Glutamatergic neuron (in vitro differentiated cells): ENCODE data around the gene PRDM16. TPM values are rescaled to one million over a fixed set of nuclear protein-coding genes. Genes with fewer than 3 reads are reported as not detected.

Source experiments
- DNase-seq: peaks from one replicate; pipeline ENCODE4 v3.0.0; 2022
- H3K27ac Mint-ChIP-seq: one replicate; pipeline ENCODE4 v1.8.0; 2020; ENCODE audit warnings: mild to moderate bottlenecking, mixed read lengths, inconsistent platforms; ENCODE audit not compliant: unreplicated experiment
- H3K27me3 Mint-ChIP-seq: one replicate; pipeline ENCODE4 v1.8.0; 2020; ENCODE audit warnings: mild to moderate bottlenecking, moderate library complexity, mixed read lengths, inconsistent platforms; ENCODE audit not compliant: unreplicated experiment
- H3K36me3 Mint-ChIP-seq: one replicate; pipeline ENCODE4 v1.8.0; 2020; ENCODE audit warnings: mild to moderate bottlenecking, mixed read lengths, inconsistent platforms; ENCODE audit not compliant: unreplicated experiment
- H3K4me1 Mint-ChIP-seq: one replicate; pipeline ENCODE4 v1.8.0; 2020; ENCODE audit warnings: mild to moderate bottlenecking, low read depth, mixed read lengths, inconsistent platforms; ENCODE audit not compliant: unreplicated experiment
- H3K4me3 Mint-ChIP-seq: one replicate; pipeline ENCODE4 v1.8.0; 2020; ENCODE audit warnings: mild to moderate bottlenecking, mixed read lengths, inconsistent platforms; ENCODE audit not compliant: unreplicated experiment
- H3K9me3 Mint-ChIP-seq: one replicate; pipeline ENCODE4 v1.8.0; 2020; ENCODE audit warnings: mild to moderate bottlenecking, moderate library complexity, mixed read lengths, inconsistent platforms; ENCODE audit not compliant: unreplicated experiment
- total RNA-seq: library from RNA; stranded (reverse); fragmentation: NEBNext Ultra II Directional; extraction: Animal tissue kit (Norgen Biotek cat#: 25700); gene quantifications from one replicate; pipeline ENCODE4 v1.2.1, GENCODE V29; 2021; ENCODE audit not compliant: unreplicated experiment
- TF ChIP-seq, protein P1 (sequence below): fragments of 200-600 bp; sonication (generic); IDR thresholded peaks from one replicate; pipeline ENCODE4 v1.5.0; 2021; ENCODE audit not compliant: partially characterized antibody, unreplicated experiment

Gene PRDM16
- total RNA-seq, 1 donor from 2014 or later = 0.07 TPM

DNA sequence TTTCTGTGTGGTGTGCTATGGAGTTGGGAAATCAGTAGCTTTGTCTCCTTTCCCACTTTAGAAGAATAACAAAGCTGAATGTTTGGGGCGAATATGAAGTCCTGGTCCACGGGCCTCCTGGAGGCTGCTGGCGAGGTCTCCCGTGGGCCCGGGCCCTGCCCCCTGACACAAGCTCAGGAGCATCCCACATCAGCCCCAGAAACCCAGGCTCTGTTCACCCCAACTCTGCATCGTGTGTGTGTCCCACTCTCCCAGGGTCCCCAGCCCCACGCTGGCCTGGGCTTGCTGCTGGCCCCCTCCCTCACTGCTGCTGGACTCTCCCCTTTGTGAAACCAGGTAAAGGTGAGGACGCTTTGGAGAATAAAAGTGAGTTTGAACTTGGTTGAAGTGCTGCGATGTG, 8.1 kb downstream of the PRDM16 start:
- Mint-ChIP-seq H3K27me3 (peaks cover 12% of the 10 kb centered on the region), H3K27ac (no peak overlapping the region), H3K9me3 (no peaks in the 10 kb centered on the region), H3K4me3 (no peak overlapping the region), H3K4me1 (peaks cover 3% of the 10 kb centered on the region), H3K36me3 (no peaks in the 10 kb centered on the region)
- TF ChIP-seq, protein P1, sequence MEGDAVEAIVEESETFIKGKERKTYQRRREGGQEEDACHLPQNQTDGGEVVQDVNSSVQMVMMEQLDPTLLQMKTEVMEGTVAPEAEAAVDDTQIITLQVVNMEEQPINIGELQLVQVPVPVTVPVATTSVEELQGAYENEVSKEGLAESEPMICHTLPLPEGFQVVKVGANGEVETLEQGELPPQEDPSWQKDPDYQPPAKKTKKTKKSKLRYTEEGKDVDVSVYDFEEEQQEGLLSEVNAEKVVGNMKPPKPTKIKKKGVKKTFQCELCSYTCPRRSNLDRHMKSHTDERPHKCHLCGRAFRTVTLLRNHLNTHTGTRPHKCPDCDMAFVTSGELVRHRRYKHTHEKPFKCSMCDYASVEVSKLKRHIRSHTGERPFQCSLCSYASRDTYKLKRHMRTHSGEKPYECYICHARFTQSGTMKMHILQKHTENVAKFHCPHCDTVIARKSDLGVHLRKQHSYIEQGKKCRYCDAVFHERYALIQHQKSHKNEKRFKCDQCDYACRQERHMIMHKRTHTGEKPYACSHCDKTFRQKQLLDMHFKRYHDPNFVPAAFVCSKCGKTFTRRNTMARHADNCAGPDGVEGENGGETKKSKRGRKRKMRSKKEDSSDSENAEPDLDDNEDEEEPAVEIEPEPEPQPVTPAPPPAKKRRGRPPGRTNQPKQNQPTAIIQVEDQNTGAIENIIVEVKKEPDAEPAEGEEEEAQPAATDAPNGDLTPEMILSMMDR = no peak
- no peak for DNase-seq

- H3K4me1 Mint-ChIP-seq = peaks cover 3% of the 10 kb centered on the region
- H3K4me3 Mint-ChIP-seq = no peak overlapping the region
- H3K27ac Mint-ChIP-seq = no peak overlapping the region
- DNase-seq = no peak
- peaks cover 9% of the 10 kb centered on the region for H3K27me3 Mint-ChIP-seq
- no peaks in the 10 kb centered on the region for H3K36me3 Mint-ChIP-seq
- TF ChIP-seq, protein P1 = no peak
- no peaks in the 10 kb centered on the region for H3K9me3 Mint-ChIP-seq
These were observed 8.6 kb downstream of the PRDM16 start for GRCh38 chr1:3077561-3077960.

DNA sequence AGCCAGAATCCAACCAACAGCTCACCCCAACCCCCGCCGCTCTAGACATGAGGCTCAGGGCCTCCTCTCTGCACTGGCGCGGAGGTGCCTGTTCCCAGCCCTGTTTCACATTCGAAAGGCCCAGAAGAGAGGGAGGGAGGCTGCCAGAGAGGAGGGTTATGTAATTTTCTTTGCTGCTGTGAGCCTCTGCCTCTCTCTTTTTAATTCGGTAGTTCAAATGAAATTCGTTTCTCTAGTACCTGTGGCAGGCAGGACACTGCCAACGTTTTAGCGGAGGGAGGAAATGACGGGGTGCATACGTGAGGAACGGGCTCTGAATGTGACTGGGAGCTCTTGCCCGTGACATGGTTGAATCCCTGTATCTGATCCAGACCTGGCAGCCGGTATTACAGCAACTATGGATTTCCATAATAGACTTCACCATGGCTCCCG, 9.4 kb downstream of the PRDM16 start:
- Mint-ChIP-seq H3K9me3 (no peaks in the 10 kb centered on the region), H3K27me3 (peaks cover 9% of the 10 kb centered on the region), H3K27ac (no peak overlapping the region), H3K4me3 (no peak overlapping the region), H3K4me1 (peaks cover 3% of the 10 kb centered on the region), H3K36me3 (no peaks in the 10 kb centered on the region)
- TF ChIP-seq, protein P1 = no peak
- no peak for DNase-seq

GRCh38 chr1:3078871-3079270, 9.9 kb downstream of the PRDM16 start:
- TF ChIP-seq, protein P1 = no peak
- peaks cover 3% of the 10 kb centered on the region for H3K9me3 Mint-ChIP-seq
- no peak overlapping the region for H3K27ac Mint-ChIP-seq
- no peak overlapping the region for H3K4me3 Mint-ChIP-seq
- no peak for DNase-seq
- no peaks in the 10 kb centered on the region for H3K36me3 Mint-ChIP-seq
- peaks cover 3% of the 10 kb centered on the region for H3K4me1 Mint-ChIP-seq
- H3K27me3 Mint-ChIP-seq = peaks cover 9% of the 10 kb centered on the region

GRCh38 chr1:3079381-3080052, 10.5 kb downstream of the PRDM16 start:
- H3K27me3 Mint-ChIP-seq = peaks cover 5% of the 10 kb centered on the region
- H3K4me3 Mint-ChIP-seq = no peak overlapping the region
- DNase-seq = no peak
- H3K36me3 Mint-ChIP-seq = no peaks in the 10 kb centered on the region
- peaks cover 3% of the 10 kb centered on the region for H3K4me1 Mint-ChIP-seq
- H3K9me3 Mint-ChIP-seq = peaks cover 3% of the 10 kb centered on the region
- H3K27ac Mint-ChIP-seq = no peak overlapping the region
- TF ChIP-seq, protein P1 = no peak
